Activated naive CD8-positive, alpha-beta T cell treated with anti-CD3 and anti-CD28 coated beads, Interleukin-2, amount 50 U/mL, for 16 hours (primary cell): ENCODE measurements around the gene ADAM30.

ENCODE experiments used
- DNase-seq: peaks from one replicate; pipeline ENCODE4 v3.0.0-alpha.2; 2020; ENCODE audit warnings: low read depth, low spot score

Gene ADAM30

DNA sequence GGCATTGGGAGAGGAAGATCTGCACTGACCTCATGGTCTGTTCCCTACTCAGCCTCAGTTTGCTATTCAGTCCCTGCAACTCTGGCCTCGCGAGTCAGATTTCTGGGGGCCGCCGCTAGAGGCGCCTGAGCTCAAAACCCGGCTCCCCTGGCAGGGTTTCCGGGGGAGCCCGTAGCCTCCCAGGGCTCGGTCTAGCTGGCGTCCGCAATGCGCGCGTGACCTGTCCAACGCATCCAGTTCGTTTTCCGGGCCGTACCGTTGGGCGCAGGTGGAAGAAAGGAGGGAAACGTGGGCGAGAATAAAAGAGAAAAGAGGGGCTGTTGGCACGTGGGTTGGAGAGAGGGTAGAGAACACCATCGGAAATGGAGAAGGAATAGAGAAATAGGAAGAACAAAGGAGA, at the start of gene ADAM30:
TSS of gene ADAM30 (minus strand) at position 213 of the 400 bp plus-strand sequence. CDS start at position 34, 179 bp downstream.
- no peak for DNase-seq

DNA sequence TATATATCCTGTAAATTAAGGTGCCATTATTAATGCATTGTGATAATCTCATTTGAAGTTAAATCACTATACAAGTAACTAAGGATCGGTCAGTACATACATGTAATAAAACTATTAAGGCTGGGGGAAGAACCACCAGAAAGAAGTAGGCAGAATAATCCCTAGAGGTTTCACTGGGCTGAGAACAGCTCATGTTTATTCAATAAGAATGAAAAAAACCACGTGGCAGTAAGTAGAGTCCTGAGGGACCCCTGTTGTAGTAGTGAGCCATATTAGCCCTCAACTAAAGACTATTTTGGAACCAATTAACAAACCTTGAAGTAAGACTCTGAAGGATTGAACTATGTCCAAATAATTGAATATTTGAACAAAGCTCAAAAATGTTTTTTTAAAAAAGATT, 46.9 kb upstream of the ADAM30 start:
- no peak for DNase-seq

DNA sequence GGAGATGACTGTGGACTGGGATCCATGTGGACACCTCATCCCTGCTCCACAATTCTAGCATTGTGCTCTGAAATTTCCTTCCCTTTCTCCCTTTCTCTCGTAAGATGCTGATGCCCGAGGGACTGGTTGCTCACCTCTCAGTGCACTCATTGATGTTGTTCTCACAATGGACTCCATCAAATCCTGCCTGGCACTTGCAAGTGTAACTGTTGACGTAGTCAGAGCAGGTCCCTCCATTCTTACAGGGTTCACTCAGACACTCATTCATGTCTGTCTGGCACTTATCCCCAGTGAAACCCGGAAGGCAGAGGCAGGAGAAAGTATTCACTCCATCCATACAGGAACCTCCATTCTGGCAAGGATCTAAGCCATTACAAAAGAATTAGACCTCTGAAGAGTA, 45.1 kb upstream of the ADAM30 start:
- no peak for DNase-seq

DNA sequence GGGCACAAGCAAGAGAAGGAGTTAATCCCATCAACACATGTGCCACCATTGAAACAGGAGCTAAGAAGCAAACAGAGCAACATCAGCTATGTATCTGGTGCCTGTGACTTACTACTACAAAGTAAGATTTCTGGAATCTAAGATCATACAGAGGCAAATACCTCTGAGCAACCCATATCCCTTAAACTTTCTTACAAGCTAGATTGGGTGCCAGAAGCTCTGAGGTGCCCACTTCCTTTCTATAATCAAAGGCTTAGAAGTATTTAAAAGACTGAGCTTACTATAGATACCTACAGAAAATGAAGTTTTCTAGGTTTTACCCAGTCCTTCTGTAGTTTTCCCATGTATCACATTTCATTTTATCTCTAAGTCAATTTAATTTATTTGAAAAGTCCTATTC, 44.4 kb upstream of the ADAM30 start:
- no peak for DNase-seq

DNA sequence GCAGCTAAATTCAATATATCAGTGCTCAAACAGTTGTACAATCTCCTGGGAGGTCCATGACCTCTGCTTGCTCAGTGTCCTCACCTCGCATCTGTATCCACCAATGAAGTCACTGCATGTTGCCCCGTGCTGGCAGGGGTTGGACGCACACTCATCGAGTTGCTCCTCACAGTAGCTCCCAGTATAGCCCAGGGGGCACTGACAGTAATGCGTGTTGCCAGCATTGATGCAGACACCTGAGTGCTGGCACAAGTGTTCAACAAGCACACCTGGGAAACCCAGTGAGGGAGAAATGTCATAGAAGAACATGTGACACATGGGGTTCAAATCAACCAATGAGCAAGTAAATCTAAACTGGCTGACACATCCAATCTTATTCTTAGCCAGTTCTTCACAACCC, 40.9 kb upstream of the ADAM30 start:
- DNase-seq: no peak

DNA sequence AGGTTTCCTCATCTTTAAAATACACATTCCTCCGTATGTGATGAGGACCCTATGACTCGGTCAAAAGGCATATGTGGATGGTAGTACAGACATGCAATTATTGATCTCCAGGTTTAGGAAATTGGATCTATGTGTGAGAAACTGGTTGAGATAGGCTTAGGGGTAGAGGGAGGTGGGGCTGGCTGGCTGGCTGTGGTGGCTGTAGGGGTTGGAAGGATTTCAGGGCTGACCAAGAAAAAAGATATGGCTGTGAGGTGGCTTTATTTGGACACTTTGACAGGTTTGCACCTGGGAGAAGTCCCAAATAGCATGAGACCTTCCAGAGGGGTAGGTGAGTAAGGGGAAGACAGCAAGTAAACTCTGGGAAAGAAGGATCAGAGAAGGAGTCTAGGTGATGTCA, 39.6 kb upstream of the ADAM30 start:
- DNase-seq: no peak

DNA sequence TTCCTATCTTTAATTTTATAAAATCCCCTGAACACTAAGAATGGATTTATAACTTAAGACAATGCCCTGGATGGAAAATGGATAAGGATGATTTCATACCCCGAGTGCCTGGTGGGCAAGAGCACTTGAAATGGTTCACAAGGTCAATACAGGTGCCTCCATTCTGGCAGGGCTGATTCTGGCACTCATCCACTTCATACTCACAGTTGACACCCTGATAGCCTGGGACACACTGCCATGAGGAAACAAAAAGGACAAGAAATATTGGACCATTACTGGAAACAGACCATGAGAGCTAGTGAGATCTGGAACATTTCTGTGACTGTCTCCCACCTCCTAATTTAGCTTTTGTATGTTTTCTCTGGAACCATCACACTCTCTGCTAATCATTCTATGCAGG, 39.1 kb upstream of the ADAM30 start:
- DNase-seq: no peak

DNA sequence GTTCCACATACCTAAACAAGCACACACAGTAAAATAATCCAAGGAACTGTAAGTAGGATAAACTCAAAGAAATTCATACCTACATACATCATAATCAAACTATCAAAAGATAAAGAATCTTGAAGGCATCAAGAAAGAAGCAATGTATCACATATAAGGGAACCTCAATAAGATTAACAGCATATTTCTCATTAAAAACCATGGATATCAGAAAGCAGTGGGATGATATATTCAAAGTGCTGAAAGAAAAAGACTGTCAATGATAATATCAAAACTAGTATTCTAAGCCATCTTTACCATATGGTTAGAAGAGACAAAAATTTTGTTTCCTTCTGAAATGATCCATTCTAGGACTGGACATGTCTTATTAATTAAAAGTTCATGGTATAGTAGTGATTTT, 37.1 kb upstream of the ADAM30 start:
- no peak for DNase-seq

DNA sequence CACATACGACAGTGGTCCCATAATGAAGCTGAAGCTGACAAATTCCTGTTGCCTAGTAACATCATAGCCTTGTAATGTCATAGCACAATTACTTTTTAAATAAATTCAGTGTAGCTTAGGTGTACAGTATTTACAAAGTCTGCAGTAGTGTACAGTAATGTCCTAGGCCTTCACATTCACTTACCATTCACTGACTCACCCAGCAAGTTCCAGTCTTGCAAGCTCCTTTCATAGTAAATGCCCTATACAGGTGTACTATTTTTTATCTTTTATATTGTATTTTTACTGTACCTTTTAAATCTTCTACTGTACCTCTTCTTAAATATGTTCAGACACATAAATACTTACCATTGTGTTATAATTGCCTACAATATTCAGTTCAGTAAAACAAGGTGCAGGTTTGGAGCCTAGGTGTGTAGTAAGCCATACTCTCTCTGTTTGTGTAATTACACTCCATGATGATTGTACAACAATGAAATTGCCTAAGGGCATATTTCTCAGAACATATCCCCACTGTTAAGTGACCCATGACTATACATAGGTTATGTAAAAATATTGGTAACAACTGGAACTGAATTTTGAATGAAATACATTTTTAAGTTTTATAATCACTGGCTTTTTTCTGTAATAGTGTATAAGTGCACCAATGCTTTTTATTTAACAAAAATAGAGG, 33.5 kb upstream of the ADAM30 start:
- DNase-seq: no peak

DNA sequence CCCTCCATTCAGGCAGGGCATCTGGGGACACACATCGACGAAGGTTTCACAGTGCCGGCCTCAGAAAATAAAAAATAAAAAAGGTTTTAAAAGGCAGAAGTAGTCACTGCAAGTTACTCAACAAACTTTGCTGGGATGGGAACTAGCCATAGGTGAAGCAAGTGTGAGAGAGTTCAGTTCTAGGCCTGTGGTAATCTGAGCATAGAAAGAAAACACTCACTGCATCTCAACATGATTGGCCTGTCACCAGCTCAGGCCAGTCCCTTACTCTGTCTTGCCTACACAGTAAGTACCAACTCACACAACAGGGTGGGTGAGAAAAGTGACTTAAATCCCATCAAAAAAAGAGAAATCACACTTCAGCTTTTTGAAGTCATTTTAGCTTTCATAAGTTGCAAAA, 30.2 kb upstream of the ADAM30 start:
- DNase-seq: no peak

DNA sequence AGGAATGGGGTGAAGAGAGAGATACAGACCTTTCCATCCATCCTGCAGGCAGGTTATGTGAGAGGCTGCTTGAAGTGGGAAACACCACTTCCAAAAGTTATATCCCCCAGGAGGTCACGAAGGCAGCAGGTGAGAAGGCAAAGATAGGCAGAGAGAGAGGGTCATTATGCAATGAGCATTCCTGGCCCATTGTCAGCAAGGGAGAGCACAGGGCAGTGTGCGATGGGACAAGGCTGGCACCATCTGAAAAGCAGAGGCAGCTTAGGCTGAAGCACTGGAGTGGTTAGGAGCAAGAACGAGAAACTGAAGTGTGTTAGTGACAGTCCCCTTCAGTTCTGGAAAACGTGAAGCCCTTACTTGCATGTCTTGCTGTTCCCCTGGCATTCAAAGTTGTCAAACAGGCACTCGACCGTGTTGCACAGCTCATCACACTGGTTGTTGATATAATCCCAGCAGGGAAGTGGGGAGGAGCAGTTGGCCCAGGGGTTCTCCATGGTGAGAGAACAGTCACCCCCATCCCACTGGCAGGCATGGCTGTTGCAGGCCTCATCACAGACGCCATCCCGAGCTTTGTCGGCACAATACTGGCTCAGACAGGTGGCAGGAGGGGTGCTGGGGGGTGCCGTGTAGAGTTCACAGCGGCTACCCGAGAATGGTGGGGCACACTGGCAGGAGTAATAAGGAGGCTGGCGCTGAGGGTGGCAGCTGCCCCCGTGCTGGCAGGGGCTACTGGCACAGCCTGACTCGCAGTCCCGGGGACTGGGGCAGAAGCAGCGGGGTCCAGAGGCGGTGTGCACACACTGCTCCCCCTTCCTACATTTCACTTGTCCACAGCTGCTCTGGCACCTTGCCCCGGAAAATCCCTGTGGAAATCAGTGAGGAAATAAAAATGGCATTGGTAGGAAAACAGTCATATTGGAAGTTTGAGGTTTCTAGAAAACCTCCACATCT, 28.9 kb upstream of the ADAM30 start:
- DNase-seq: no peak

DNA sequence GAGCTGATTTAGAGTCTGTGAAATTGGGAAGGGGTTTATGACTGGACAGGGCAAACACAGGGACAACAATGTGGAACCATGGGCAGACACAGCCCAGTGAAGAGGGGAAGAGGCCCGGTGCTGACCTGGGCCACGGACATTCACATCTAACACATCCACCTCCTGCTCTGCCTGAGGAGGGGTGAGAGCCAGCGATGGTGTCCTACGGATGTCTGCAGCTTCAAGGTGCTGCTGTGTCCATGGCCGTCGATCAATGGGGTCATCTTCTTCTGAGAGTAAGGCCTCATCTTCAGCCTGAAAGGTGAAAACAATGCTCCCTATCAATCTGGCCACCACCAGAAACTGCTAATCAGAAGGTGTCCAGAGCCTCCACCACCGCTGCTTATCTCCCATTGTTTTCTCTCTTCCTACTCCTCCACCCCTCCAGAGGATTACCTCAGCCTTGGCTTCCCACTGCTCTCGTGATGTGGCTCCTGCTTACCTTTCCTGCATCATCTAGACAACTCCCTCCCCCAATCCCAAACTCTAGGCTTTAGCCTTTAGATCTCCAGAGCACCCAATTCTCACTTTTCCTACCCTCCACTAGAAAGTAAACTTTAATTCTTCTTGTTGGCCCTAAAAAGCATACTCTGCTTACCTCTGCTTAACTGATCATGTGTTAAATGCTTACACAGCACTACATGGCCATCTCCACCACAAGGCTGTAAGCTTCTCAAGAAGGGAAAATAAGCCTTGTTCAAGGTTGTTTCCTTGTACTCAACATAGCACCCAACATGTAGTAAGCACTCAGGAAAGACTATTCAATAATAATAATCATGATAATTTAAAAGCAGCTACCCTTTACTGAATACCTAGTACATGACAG, 24.0 kb upstream of the ADAM30 start:
- DNase-seq: no peak

DNA sequence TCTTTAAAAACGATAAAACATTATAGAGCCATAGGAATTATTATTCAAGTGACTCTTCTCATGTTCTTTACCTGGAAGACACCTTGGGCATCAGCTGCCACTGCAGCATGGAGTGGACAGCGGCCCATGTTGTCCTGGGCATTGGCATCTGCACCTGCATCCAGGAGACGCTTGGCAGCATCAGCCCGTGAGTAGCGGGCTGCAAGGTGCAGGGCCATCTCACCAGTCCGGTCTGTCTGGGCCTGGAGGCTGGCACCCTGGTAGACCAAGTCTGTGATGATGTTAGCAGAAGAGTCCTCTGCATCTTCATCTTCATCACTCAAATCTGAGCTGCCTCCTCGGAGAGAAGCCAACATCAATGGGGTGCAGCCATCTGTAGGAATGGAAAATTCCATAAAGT, 22.9 kb upstream of the ADAM30 start:
- no peak for DNase-seq

DNA sequence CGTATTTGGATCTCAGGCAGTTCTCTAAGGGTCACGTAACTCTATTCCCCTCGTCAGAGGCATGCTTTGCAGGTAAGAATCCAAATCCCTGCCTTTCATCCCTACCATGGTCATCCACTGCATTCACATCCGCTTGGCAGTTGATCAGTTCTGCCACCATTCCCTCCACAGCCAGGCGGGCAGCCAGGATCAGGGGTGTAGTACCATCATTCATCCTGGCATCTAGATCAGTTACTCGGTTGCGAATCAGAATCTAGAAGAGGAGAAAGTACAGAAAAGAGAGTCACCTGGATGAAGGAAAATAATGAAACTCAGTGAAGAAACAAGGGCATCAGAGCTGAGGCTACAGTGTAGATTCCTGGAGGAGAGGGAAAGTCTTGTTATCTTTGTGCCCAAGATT, 22.0 kb upstream of the ADAM30 start:
- no peak for DNase-seq

DNA sequence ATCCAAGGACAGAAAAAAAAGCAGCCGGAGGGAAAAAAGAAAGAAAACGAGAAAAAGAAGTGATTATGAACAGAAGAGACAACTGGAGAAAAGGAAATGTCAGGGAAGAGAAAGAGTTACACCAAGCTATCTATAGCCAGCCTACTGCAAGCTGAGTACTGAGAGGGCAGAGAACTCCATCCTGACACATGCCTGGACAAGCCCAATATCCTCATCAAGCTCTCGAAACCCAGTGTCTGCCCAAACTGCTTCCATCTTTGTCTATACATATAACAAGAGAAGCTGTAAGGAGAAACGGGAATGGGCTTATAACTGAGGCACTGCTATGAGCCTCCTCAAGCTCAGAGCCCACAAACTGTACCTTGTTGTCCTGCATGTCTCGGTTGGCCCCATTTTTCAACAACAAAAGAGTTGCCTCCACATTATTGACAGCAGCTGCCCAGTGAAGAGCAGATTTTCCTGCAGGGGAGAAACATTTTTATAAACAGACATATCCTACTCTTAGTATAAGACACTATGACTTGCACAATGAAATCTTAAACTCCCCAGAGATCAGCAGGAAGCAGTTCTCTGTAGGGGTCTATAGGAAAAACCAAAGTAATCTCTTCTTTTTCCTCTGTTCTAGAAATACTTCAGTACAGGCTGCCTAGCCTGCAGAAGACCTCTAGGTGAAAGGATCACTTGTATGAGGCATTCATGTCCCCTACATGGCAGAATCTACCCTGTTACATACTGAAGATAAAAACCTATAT, 21.2 kb upstream of the ADAM30 start:
- DNase-seq: no peak

DNA sequence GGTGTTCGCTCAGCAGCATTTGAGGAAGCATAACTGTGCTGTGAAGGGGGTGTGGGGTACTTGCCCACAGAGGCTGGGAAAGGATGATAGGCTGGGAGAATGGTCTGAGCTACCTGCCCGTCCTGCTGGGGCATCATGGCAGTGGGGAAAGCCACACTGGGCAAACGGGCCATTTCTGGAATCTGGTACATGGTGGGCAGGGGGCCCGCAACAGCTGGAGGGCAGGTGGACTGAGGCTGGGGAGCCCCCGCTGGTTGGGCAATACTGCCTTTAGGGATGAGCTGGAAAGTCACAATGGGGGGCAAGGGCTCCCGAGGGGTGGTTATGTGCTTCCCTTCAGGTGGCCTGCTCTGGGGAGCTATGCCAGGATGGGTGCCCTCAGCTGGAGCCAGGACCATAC, 19.2 kb upstream of the ADAM30 start:
- no peak for DNase-seq

DNA sequence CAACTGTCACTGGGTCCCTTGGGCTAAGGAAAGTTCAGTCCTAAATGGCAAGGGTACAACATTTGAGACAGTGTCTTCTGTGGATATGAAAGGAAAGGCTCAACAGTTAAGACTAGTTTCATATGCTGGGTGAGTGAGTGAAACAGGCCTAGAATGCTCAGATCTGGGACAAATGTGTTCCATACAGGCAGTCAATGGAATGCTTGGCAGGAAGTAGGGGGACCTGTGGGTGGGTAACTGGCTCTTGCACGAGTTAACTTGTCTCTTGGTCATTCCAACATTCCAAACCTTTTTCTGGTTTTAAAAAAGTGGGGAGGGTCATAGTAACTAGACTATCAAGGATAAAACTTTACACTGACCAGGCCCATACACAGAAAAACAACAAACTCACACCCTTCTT, 17.8 kb upstream of the ADAM30 start:
- no peak for DNase-seq

DNA sequence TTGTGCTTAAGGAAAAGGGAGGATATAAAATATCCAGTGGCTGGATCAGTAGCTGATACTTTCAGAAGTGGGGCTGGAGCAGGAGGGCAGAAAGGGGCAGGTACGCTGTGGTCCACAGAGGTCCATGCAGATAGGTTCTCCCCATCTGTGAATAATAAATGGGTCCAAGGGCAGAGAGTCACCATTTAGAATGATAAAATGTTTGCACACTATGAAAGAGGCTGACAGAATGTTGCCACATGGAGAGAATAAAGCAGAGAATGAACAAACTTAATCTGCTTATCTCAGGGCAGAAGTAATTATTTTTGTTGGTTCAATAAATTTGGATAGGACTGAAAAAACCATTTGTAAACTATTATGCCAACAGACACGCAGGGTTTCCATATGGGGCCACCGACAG, 16.6 kb upstream of the ADAM30 start:
- no peak for DNase-seq

DNA sequence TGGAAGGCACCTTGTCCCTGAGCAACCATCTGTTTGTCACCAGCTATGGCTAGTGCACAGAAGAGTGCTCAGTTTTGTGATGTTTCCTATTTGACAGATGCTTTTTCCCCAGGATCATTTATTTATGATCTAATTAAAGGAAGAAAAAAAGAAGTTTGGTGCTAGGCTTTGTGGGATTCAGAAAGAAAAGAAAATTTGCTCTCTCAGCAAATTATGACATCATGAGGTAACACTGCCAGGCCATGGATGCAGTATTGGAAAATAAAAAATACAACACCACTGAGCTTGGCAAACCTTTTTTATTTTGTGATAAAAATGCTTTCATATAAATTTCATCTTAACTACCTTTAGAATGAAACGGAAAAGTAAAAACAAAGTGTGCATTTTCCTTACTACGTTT, 15.5 kb upstream of the ADAM30 start:
- DNase-seq: no peak

DNA sequence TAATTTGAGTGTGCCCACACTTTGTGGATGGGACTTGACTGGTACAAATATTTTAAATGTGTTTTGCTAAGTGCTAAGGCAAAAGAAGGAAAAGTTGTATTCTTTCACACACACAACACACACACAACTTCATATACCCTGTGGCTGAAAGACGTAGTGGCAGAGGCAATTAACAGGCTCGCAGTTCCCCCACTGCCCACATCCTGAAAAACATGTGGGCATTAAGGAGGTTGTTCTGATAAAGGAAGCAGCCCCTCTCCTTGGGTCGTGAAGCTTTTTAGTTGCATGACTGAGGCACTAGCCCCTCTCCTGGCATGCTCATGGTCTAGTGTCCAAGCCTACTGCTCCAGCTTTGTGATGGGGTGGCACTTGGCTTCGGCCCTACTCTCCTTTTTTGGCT, 14.3 kb upstream of the ADAM30 start:
- DNase-seq: no peak

DNA sequence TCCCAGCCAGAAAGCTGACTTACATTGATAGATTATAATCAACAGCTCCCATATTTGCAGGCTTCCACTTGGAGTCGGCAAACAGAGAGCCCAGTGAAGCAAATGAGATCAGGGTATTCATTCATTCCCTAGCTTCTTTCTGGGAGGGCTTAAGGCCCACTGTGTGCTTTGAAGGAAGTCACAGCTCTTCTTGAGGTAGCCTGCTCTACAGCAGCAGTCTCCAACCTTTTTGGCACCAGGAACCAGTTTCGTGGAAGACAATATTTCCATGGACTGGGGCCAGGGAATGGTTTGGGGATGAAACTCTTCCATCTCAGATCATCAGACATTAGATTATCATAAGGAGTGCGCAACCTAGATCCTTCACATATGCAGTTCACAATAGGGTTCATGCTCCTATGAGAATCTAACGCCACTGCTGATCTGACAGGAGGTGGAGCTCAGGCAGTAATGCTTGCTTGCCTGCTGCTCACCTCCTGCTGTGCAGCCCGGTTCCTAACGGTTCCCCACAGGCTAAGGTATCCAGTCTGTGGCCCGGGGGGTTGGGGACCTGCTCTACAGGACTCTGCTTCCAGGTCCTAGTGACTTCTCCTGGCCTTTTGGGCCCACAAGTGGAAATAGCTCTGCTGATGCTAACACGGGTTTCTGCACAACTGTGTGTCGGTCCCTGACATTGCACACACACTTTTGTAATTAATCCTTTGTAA, 13.7 kb upstream of the ADAM30 start:
- no peak for DNase-seq
